Hematopoietic multipotent progenitor cell treated with erythropoietin and hydrocortisone succinate and interleukin-3 and kit ligand, for 15 days (in vitro differentiated cells): ENCODE data around the gene GABRB1.

ENCODE experiments used
- DNase-seq: peaks from one replicate; pipeline ENCODE4 v3.0.0-alpha.2; 2015; ENCODE audit warnings: low spot score

GABRB1 gene

DNA sequence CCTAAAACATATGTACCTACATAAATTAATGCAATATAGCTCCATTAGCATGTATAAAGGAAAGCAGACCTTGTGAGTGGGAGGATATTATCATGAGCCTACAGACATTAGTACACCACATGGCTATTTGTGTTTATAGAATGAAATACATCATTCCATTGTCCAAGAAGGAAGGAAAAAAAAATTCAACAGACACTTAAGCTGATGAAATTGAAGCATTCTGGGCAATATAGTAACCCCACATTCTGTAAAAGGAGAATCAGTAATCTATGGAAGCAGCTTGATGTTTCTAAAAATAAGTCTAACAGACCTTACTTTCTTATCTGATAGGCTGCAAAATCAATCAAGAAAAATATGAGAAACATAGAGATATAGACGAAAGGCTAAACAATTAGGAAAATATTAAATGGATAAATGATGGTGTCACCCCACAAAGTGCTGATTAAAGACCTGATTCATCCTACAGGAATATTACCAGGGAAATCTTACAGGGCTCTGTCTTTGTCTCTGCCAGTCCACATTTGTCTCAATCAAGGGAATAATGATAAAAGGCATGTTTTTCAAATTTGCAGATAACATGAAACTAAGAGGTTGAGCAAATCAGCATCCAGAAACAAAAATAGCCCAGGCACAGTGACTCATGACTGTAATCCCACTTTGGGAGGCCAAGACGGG lies 355.3 kb downstream of the GABRB1 start:
- DNase-seq = no peak

DNA sequence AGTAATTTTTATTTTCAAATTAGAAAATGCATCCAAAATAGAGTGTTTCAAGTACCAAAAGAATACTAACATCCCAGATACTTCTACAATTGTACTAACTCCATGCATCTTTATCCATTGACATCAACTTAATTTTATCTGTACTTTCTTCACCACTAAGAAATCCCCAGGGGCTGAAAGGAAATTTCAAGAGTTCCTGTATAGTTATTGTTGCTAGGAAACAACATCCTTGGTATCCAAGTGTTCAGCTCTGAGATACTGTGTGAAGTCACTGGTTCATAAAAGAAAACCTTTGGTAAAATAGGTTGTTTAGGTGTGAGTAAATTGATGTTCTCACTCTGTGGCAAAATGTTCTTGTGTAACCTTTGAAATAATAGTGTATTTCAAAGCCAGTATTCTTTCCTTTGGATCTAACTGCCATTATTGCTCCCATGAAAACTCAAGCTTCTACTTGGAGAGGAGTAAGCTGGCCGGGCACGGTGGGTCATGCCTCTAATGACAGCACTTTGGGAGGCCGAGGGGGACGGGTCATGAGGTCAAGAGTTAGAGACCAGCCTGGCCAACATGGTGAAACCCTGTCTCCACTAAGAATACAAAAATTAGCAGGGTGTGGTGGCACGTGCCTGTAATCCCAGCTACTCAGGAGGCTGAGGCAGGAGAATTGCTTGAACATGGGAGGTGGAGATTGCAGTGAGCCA lies 359.2 kb downstream of the GABRB1 start:
- DNase-seq = no peak

DNA sequence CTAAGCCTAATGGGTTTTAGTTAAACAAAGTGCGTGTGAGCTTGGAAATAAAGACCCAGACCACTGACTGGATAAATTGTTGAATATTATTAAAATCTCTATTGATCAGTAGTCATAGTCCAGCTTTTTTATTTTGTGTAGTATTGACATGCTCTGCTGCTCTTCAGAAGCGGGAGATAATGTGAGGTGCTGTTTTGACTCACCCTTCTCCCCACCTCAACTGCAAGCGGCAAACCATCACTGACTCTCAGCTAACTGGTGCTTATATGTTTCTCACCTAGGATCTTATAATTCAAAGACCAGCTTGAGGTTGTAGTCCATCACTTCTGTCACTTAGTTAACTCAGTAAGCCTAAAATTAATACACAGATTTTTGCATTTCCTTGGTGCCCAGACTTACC lies 359.9 kb downstream of the GABRB1 start:
- no peak for DNase-seq

DNA sequence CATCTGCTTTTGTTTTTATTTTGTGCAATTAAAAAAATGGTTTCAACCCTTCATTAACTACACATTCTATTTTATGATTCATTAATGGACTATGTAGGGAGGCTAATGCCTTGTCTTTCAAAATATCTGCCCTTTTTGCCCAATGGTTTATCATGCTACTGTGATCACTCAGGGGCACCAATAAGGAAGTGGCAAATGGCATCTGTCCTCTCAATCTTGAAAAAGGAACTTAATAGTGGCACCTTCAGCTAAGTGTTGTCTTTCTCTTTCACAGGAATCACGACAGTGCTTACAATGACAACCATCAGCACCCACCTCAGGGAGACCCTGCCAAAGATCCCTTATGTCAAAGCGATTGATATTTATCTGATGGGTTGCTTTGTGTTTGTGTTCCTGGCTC lies 375.0 kb downstream of the GABRB1 start:
- DNase-seq = no peak

DNA sequence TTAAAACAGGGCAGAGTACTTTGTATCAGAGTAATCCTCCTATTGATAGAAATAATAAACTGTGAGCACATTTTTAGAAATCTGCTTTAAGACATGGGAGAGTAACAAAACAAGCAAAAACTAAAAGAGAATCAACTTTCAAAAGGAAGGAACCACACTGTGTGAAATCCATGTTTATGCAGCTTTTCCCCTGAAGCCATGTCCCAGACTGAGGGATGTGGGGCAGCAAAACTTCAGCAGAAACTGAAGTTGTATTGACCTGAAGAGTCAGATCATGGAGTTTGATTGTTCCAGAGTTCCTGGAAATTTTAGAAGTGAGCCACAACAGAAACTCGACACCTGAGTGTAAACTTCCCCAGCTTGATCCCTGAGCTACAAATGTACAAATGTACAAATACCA lies 378.9 kb downstream of the GABRB1 start:
- no peak for DNase-seq

DNA sequence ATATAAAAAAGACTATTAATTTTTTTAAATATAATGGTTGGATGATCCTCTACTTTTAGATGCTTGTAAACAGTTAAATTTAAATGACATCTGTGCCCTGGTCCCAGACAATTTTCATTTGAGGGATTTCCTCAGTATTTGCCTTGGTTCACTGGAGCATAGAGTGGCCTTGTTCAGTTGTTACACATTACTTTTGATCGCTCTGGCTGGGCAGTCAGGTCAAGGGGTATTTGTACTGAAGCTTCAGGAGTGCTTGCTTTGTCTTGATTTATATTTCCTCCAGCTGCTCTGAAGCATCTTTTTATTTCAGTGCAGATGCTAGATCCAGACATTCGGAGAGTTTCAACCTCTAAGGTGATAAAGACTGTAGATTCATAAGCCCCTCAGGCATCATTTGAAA lies 382.2 kb downstream of the GABRB1 start:
- no peak for DNase-seq

DNA sequence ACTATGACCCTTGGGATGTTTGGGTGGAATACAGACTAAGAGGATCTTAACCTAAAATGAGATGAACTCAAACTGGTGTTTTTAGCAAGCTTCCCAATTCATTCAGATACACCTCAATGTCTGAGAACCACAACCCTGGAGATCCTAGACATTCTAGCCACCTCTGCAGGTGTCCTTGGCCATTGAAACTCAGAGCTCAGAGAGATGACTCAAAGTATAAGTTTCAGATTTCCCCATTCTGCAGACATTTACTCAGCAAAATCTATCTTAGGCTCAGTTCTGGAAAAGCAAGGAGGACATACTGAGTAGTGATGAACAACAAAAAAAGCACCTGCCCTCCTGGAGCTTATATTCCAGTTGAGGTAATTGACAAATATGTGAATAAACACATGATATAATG lies 384.4 kb downstream of the GABRB1 start:
- no peak for DNase-seq

DNA sequence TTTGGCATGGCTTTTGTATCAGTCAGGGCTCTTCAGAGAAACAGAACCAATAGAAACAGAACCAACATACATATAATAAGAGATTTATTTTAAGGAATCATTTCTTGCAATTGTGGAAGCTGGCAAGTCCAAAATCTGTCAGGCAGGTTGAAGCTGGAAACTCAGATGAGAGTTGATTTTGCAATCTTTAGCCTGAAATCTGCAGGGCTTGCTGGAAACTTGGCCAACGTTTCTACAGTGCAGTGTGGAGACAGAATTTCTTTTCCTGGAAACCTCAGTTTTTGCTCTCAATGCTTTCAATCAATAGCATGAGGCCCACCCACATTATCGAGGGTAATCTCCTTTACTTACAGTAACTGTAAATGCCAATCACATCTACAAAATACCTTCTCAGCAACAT lies 386.8 kb downstream of the GABRB1 start:
- no peak for DNase-seq

DNA sequence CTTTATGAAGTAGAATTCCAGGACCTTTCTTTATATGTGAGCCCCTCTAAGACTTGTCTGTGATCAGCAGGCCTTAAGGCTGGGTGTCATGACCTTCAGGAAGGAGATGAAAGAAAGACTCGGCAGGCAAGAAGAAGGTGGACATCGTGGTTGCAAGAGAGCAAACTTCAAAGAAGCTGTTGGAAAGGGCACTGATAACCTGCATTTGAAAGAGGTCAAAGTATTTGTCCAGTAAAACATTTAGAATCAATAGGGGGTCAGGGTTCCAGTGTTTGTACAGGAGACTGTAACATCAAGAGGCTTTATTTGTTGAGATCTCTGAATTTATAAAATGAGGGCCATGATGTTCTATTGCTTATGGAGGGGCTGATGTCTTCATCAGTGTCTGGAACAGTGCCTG lies 387.9 kb downstream of the GABRB1 start:
- no peak for DNase-seq

DNA sequence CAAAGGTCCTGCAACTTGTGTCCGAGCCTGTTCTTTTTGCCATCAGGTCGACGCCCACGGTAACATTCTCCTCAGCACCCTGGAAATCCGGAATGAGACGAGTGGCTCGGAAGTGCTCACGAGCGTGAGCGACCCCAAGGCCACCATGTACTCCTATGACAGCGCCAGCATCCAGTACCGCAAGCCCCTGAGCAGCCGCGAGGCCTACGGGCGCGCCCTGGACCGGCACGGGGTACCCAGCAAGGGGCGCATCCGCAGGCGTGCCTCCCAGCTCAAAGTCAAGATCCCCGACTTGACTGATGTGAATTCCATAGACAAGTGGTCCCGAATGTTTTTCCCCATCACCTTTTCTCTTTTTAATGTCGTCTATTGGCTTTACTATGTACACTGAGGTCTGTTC lies 394.3 kb downstream of the GABRB1 start:
- DNase-seq = no peak

DNA sequence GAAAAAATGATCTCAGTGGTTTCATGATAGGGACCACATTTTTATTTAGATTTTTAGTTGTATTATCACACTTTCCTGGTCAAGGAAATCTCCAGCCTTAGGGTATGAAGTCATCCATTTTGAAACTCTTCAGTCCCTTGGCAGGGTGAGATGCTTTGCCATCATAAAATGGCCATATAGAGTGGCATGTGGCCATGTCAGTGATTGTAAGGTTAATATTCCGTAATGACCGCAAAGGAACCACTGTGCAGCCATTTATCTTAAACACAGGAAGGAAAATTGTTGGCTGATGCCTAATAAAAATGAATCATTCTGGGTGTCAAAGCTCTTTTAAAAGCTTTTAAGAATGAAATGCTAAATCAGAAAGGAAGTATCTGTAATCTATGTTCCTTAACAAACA lies 396.6 kb downstream of the GABRB1 start:
- no peak for DNase-seq

DNA sequence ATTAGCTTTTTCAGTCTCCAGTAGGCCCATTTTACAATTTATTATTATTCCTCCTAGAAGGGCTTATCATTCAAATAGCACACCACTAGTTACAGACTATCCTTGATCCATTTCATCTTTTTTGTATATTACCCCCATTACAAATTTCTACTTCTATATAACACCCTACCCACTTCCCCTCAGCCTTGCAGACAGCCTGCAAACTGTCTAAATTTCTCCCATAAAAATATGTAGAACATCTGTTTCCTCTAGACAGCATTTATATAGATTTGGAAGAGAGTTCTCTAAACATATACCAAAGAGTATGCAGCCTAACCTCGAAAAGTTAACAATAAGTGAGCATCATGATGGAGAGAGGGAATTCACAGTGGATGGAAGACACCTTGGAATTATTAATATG lies 401.4 kb downstream of the GABRB1 start:
- DNase-seq = no peak

DNA sequence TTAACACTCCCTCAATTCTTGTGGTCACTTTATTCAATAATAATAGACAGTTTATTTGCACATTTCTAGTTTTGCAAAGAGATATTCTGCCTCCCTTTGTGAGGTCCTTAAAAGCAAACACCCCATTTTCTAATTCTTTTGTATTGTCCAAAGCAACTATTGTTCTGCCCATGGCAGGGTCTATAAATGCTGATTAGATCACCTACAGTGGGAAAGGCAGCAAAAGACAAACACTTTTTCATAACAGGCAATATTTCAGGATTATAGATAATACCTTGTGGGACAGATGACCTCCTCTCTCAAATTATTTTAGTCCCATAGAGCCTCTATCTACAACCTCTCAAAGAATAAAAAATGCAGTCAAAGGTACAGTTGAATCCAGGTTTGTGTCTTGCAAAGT lies 403.6 kb downstream of the GABRB1 start:
- no peak for DNase-seq

DNA sequence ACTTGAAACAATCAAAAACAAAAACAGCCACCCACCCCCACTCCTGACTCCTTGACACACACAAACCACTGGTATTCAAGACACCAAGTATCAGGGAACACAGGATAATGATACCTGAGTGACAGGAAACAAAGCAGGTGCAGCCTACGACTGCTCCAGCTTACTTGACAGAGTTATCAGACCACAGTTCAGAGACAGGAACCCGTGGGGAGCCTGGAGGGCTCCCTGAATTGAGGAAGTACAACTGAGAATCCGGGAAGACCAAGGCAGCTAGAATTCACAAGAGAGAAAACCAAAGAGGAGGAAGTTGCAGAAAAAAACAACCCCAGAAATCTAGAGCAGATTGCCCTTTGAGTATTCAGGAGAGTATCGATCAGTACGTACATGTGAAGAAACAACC lies 411.6 kb downstream of the GABRB1 start:
- DNase-seq = no peak

DNA sequence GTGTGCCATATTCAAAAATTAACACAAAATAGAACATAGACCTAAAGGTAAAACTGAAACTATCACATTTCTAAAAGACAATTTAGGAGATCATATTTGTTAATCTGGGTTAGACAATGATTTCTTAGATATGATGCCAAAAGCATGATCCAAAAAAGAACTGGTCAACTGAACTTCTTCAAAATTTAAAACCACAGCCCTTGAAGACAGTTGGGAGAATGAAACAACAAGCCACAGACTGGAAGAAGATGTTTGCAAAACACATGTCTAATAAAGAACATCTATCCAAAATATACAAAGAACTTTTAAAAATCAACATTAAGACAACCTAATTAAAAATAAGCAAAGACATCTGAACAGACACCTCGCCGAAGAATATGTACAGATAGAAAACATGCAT lies 412.7 kb downstream of the GABRB1 start:
- DNase-seq = no peak

DNA sequence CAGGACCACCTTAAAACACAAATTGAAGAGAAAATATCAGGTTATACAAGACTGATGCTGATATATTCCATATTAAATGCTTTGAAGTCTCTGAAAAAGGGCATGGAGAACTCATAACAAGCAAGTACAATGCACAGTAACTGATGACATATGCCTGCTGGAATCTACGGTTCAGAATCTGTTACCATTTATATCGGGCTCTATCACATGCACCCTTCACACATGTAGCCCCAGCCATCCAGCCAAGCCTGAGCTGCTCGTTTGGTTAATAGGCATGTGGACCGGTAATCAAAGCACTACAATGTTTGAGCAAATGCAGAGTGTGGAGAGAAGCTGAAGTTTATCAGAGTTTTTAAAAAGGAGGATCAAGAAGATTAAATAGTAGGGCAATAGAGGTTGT lies 420.3 kb downstream of the GABRB1 start:
- no peak for DNase-seq

DNA sequence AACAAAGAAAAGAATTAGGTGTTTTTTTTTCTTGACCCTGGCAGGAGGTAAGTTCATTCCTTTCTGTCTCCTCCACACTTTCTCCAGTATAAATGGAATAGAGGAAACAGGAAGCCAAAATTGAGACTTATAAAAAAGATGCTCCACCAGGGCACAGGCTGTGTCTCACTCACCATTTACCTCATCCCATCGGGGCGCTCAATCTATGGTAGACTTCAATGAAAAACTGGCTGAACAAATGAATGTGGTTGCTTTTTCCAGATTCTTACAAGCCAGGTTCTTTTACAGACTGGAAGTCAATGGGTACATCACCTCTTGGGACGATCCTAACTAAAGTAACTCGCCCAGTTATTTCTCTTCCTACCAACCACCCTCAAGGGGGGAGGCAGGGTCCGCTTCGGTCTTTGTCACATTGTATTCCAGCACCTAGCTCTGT lies 431.4 kb downstream of the GABRB1 start:
- no peak for DNase-seq

DNA sequence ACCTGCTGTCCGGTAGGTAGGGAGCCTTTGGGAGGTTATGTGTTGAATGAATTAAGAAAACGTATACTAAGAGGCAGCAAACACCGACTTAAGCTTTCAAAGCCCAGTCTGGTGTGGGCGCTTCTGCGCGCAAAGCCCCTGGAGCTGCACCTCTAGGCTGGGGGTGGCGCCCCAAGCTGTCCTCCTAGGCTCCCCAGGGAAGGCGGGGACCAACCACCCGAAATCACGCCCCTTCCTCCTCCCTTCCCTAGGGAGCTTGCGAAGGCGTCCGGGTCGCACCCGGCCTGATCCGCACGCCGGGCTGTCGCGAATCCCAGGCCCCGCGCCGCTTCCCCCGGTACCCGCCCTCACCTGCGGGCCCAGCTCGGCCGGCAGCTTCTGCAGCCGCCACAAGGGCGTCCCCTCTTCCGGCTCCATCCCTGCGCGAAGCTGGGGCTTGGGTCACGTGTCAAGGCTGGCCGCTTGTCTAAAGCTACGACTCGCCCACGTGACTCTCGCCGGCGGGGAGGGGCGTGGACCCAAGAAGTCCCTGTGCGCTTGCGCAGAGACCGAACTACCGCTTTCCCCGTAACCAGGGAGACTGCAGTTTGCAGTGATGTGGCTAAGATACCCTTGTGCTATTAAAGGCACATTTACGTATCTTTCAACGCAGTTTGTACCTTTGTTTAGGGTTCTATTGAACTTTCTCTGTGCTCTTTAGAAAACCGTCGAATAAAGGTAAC lies 432.0 kb downstream of the GABRB1 start, which contains the start of gene COMMD8:
Gene COMMD8, minus strand, starts transcription at position 468 of the 722 bp plus-strand sequence. Its CDS starts 51 bp downstream, at position 417.
- DNase-seq = peak; percentile 97

DNA sequence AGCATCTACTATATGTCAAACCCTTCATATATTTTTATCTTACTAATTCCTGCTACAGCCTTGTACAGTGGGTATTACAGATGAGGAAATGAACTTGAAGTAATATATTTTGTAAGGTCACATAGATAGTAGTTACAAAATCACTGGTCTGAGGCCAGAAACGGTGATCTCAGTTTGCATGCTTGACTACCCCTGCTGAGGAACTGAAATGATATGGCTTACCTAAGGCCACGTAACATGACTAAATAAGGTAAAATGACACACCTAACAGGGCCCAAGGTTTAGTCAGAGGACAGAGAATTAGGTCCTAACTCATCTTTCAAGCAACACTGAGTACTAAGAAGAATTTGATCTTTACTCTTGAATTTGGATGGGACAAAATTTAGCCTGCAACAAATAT lies 433.6 kb downstream of the GABRB1 start:
- peak; percentile 50 for DNase-seq

DNA sequence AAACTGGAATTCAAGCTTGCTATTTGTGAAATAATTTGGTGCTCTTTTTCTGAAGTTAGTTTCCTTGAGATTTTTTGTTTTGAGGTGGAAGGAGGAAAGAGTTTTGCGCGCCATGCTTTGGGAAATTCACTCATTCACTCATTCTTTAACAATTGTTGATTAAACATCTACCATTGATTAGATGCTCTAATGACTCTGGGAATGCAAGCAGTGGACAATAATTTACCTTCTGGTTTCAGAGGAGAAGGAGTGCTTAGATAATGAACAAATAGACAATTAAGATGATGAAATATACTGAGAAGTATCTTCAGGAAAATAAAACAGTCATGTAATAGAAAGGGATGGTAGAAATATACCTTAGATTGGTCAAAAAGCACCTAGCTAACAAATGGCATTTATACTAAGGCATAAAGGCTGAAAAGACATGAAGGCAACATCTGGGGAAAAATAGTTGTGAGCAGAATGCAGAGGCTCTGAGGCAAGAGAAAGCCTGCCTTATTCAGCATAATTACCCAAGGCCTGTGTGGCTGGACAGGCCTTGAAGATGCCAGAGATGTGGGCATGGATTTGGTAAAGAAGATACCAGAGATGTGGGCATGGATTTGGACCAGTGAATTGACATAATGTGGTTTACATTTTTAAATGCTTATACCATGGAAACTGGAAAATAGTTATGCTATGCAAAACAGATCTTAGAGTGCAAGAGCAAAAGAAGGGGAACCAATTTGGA lies 434.9 kb downstream of the GABRB1 start:
- DNase-seq = no peak

DNA sequence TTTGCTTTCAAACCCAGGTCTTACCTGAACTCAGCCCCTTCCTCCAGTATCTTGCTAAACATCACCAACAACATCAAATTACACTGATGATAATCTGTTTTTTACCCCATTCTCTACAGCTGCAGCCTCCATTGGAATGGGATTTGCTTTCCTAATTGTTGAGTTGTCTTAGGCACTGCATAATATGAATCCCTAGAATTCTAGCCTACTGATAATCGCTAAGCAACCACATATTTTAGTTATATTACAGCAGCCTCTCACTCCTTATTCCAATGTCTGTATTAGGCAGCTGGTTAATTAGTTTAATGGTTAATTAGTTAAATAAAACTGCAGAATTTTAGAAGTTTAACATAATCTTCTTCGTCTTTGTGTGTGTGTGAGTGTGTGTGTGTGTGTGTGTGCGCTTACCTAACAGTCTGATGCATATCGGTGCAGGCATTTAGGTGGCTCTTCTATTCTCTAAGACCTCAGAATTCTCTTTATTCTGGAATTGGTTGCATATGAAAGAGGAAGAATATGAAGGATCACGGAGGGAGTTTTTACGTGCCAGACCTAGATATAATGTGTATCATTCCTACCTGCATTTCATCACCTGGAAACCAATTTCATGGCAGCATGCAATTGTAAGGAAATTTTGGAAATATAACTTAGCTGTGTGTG lies 437.5 kb downstream of the GABRB1 start:
- DNase-seq = no peak

DNA sequence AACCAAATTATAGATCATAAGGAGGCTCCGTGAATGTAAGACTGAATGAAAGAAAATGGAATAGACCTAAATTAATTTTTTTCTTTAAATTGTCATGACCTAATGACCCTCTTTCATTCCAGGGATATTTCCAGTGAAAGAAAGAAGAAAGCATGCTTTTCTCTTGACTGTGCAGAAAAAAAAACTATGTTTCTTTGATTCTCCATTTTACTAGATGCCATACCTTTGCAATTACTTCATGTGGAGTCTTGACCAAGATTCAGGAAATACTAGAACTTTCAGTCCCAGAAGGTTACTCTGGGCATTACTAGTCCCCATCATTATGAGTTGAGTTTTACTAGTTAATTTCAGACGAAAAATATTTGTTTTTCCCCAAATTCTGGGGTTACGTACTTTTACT lies 438.6 kb downstream of the GABRB1 start:
- DNase-seq = no peak
